GM12873 (cell line): Measurements from ENCODE around the gene ARMH1.

Experiments used
- TF ChIP-seq, protein P1 (sequence below): IDR thresholded peaks from 2 replicates; pipeline ENCODE4 v1.5.1; 2012; ENCODE audit warnings: low read depth, mild to moderate bottlenecking, moderate library complexity, low read length, control low read depth; ENCODE audit not compliant: insufficient read depth; ENCODE audit errors: missing control alignments

Gene ARMH1

GRCh38 chr1:44714532-44714931, 40.0 kb downstream of the ARMH1 start:
- TF ChIP-seq, protein P1, sequence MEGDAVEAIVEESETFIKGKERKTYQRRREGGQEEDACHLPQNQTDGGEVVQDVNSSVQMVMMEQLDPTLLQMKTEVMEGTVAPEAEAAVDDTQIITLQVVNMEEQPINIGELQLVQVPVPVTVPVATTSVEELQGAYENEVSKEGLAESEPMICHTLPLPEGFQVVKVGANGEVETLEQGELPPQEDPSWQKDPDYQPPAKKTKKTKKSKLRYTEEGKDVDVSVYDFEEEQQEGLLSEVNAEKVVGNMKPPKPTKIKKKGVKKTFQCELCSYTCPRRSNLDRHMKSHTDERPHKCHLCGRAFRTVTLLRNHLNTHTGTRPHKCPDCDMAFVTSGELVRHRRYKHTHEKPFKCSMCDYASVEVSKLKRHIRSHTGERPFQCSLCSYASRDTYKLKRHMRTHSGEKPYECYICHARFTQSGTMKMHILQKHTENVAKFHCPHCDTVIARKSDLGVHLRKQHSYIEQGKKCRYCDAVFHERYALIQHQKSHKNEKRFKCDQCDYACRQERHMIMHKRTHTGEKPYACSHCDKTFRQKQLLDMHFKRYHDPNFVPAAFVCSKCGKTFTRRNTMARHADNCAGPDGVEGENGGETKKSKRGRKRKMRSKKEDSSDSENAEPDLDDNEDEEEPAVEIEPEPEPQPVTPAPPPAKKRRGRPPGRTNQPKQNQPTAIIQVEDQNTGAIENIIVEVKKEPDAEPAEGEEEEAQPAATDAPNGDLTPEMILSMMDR, result no peak

DNA sequence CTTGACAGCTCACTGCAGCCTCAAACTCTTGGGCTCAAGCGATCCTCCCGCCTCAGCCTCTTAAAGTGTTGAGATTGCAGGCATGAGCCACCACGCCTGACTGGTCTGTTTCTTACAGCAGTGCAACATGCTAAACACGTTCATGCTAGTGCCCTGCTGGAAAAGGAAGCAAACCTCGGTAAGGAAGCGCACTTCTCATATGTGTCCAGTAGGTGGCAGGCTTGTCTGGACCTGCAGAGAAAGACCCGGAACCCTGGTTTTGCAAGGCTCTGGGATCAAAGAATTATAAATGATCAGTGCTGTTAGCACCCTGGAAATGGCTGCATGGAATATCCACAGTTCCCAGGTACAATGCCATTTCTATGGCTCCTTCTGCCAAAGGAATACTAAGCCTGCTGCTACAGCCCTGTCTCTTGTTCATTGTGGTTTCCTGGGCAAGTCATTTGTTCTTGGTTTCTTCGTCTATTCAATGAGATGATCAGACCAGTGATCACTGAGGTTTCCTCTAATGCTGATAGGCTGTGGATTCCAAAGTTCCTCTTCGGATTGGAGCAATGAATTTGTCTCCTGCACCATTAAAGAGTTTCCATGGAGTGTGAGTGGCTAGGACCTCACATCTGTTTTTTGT, 40.5 kb downstream of the ARMH1 start:
- TF ChIP-seq, protein P1, result peak; percentile 96

DNA sequence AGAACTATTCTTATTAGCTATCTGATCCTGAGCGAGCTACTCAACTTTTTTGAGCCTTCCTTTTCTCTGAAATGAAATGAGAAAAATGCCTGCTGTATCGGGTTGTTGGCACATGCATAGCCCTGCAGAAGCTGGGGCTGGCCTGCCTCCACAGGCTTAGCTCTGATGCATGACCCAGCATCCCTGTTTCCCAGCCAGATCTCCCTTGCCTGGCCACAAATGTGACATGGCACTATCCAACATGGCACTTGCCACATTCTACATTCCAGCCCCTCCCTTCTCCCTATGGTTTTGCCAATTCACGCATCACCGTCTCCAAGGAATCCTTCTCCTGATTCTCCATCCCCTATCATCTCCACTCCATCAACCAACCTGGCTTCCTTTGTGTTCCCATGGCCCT, 42.6 kb downstream of the ARMH1 start:
- TF ChIP-seq, protein P1, result no peak

DNA sequence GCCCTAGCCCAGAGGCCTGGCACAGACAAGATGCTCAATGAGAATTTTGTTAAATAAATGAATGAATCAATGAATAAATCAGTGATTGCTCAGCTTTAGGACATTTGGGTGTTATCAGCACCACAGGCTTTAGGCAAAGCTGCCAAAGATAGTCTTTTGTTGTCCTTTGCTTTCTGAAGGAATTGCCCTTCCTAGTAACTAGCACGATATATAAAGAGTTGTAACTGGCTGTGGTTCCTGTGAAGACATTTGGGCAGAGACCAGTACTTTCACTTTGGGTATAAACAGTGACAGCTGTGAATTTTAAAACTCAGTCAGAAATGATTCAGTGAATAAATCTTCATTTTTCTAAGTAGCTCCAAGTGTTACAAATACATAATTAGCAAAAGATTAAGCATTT, 43.1 kb downstream of the ARMH1 start:
- TF ChIP-seq, protein P1, result no peak

- TF ChIP-seq, protein P1, result no peak
Measured at GRCh38 chr1:44718091-44718490, 43.6 kb downstream of the ARMH1 start.

GRCh38 chr1:44719318-44719717, 44.8 kb downstream of the ARMH1 start:
- TF ChIP-seq, protein P1, result no peak

DNA sequence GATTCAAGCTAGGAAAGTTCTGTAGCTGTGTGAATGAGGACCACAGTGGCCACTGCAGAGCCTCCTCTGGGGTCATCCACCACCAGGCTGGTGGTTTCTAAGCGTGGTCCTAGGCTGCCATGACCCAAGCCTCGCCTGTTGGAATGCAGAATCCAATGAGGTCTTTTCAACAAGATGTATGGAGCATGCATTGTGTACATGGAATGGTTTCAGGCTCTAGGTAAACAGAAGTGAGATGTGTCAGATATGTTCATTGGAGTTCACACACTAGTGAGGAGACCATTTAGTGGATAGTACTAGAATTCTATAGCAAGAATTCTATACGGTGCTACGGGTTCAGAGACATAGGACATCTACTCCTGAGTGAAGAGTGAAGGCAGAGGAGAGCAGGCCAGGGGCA, 45.8 kb downstream of the ARMH1 start:
- TF ChIP-seq, protein P1, result no peak
